Caki2 (cell line): ENCODE data around the gene IL21R. TPM values are rescaled to one million over a fixed set of nuclear protein-coding genes. Genes with fewer than 3 reads are reported as not detected.
"Not testable (repeated sequence)": the region's sequence is repeated elsewhere in the genome, so short reads cannot be mapped to it uniquely, and the experiment has no call there.

Experiments used
- DNase-seq: peaks from one replicate; pipeline ENCODE4 v3.0.0-alpha.2; 2015; ENCODE audit warnings: low read depth
- in situ Hi-C: cut with HindIII; loops from 2 replicates; pipeline ENCODE4 v1.10.0; 2016; ENCODE audit warnings: low sequenced_read_pairs, low pct_unique_long_range_greater_than_20kb, mixed read lengths
- total RNA-seq: library from RNA; depleted of rRNA; stranded (reverse); fragments of >200 nt; shearing (Covaris generic); gene quantifications from 2 replicates; pipeline ENCODE4 v1.2.3, GENCODE V29; 2014; ENCODE audit warnings: low replicate concordance

The IL21R gene
- total RNA-seq, 1 experiment from 2014 or later, result 1.4 TPM

- in situ Hi-C loops, DNase-seq: not testable (repeated sequence)
Measured at GRCh38 chr16:27398341-27398893, 3.6 kb upstream of the IL21R start.

- in situ Hi-C loops, result no loop called here
- no peak for DNase-seq
Measured at GRCh38 chr16:27398894-27399853, 2.8 kb upstream of the IL21R start.

- DNase-seq, result no peak
- in situ Hi-C loops, result no loop called here
Measured at GRCh38 chr16:27399969-27400368, 2.0 kb upstream of the IL21R start.

GRCh38 chr16:27400751-27401620, 988 bp upstream of the IL21R start:
- in situ Hi-C loops, result no loop called here

GRCh38 chr16:27402569-27402963, 592 bp downstream of the IL21R start:
- no peak for DNase-seq
- in situ Hi-C loops, result no loop called here

More at GRCh38 chr16:27400751-27401620, 988 bp upstream of the IL21R start:
- no peak for DNase-seq

- in situ Hi-C loops, result no loop called here
- DNase-seq, result no peak
Measured at GRCh38 chr16:27402964-27403600, 1.1 kb downstream of the IL21R start.

- no peak for DNase-seq
- in situ Hi-C loops, result no loop called here
Measured at GRCh38 chr16:27403601-27403992, 1.6 kb downstream of the IL21R start.

- DNase-seq, result no peak
- in situ Hi-C loops, result no loop called here
Measured at GRCh38 chr16:27404163-27404823, 2.3 kb downstream of the IL21R start.

GRCh38 chr16:27405546-27406451, 3.8 kb downstream of the IL21R start:
- in situ Hi-C loops, result no loop called here
- DNase-seq, result no peak

GRCh38 chr16:27406511-27407128, 4.6 kb downstream of the IL21R start:
- DNase-seq, result no peak
- in situ Hi-C loops, result no loop called here

GRCh38 chr16:27407133-27407532, 5.2 kb downstream of the IL21R start:
- no peak for DNase-seq
- in situ Hi-C loops, result no loop called here

GRCh38 chr16:27408012-27408601, 6.1 kb downstream of the IL21R start:
- in situ Hi-C loops, result no loop called here
- peak; percentile 35 for DNase-seq

GRCh38 chr16:27408602-27409031, 6.6 kb downstream of the IL21R start:
- in situ Hi-C loops, result no loop called here
- no peak for DNase-seq

- DNase-seq, in situ Hi-C loops: not testable (repeated sequence)
Measured at GRCh38 chr16:27409958-27410357, 8.0 kb downstream of the IL21R start.

GRCh38 chr16:27410761-27411160, 8.8 kb downstream of the IL21R start:
- in situ Hi-C loops, result no loop called here
- DNase-seq, result no peak

- in situ Hi-C loops, result no loop called here
- no peak for DNase-seq
Measured at GRCh38 chr16:27413956-27414355, 12.0 kb downstream of the IL21R start.
